Ovary (tissue), 3 donors: Measurements from ENCODE around the gene HMG20A.

Experiments
- POLR2A ChIP-seq: fragments of 450-650 bp; IDR thresholded peaks from one replicate; pipeline ENCODE4 v1.6.1; 2017; ENCODE audit warnings: antibody characterized with exemption, mild to moderate bottlenecking, moderate library complexity
- TF ChIP-seq, protein P1 (sequence below), 3 donors: fragments of 450-650 bp in 2 of 3; fragments of 200-600 bp in 1 of 3; IDR thresholded peaks; one replicate each; pipeline versions ENCODE4 v1.5.1 to v1.8.0; 2016 to 2022; ENCODE audit warnings: antibody characterized with exemption in 3 of 3, mild to moderate bottlenecking in 1 of 3
- donor health status: DM: no; HTN: no; CAD: no.

GRCh38 chr15:77417602-77418001, 3.1 kb upstream of the HMG20A start:
- TF ChIP-seq, protein P1, sequence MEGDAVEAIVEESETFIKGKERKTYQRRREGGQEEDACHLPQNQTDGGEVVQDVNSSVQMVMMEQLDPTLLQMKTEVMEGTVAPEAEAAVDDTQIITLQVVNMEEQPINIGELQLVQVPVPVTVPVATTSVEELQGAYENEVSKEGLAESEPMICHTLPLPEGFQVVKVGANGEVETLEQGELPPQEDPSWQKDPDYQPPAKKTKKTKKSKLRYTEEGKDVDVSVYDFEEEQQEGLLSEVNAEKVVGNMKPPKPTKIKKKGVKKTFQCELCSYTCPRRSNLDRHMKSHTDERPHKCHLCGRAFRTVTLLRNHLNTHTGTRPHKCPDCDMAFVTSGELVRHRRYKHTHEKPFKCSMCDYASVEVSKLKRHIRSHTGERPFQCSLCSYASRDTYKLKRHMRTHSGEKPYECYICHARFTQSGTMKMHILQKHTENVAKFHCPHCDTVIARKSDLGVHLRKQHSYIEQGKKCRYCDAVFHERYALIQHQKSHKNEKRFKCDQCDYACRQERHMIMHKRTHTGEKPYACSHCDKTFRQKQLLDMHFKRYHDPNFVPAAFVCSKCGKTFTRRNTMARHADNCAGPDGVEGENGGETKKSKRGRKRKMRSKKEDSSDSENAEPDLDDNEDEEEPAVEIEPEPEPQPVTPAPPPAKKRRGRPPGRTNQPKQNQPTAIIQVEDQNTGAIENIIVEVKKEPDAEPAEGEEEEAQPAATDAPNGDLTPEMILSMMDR (IDR thresholded peaks at IDR 0.05), result no peak
- TF ChIP-seq POLR2A, result no peak
